HCT116 (cell line): ENCODE results near the gene P3H3. TPM values are rescaled to one million over a fixed set of nuclear protein-coding genes. Genes with fewer than 3 reads are reported as not detected.

Experiments
- ATAC-seq: fragments of 200-7000 bp; cut with Tn5 transposase; 2 replicates; pipeline ENCODE4 v1.9.1; 2020; ENCODE audit warnings: mild to moderate bottlenecking, moderate library complexity
- BruUV-seq: library from RNA; stranded (reverse); fragments of 400-500 nt; replicated peaks from 2 replicates; lab custom pipeline; 2021; lab: Mats Ljungman, UMichigan
- CTCF ChIA-PET: fragments of 300-600 bp; sonication (Branson Sonifier 250); formaldehyde crosslinking; loops from one replicate; lab custom pipeline; 2021; ENCODE audit warnings: antibody characterized with exemption; lab: Charles Lee
- POLR2A ChIA-PET: fragments of 300-600, 350-600 bp; sonication (Branson Sonifier 250); formaldehyde crosslinking; loops from one replicate; lab custom pipeline; 2021; ENCODE audit warnings: antibody characterized with exemption; lab: Charles Lee
- RAD21 ChIA-PET, 2 experiments: fragments of 300-600 bp; sonication (Branson Sonifier 250); formaldehyde crosslinking; loops; one replicate each; lab custom pipeline; 2023; ENCODE audit warnings: low total read pairs in 2 of 2; ENCODE audit not compliant: uncharacterized antibody in 2 of 2, unreplicated experiment in 2 of 2, low non-redundant PET in 1 of 2; lab: Charles Lee
- DNase-seq: peaks from one replicate; pipeline ENCODE4 v3.0.0-alpha.2; 2010; ENCODE audit warnings: low read depth, low spot score
- H2AFZ ChIP-seq: fragments of 200-600 bp; shearing (Covaris generic), sonication (generic); 2 replicates; pipeline ENCODE4 v1.6.1; 2017; ENCODE audit warnings: low read depth, mixed run types, mixed read lengths, antibody characterized with exemption, low read length; ENCODE audit not compliant: poor library complexity, severe bottlenecking
- H3K27ac ChIP-seq: 2 replicates; pipeline ENCODE4 v1.5.1; 2012; ENCODE audit warnings: low read depth, low read length
- H3K27me3 ChIP-seq: fragments of 200-600 bp; sonication (generic); 2 replicates; pipeline ENCODE4 v1.6.1; 2016; ENCODE audit warnings: mixed run types, low read length, mixed read lengths; ENCODE audit not compliant: insufficient read depth
- H3K36me3 ChIP-seq, 2 experiments: fragments of 200-500 bp in 1 of 2; fragments of 200-600 bp in 1 of 2; sonication (Bioruptor generic) in 1 of 2; sonication (generic) in 1 of 2; 2 replicates each; pipeline versions ENCODE4 v1.5.1 to v1.6.1; 2014 to 2016; ENCODE audit warnings: low read length in 2 of 2, inconsistent platforms in 1 of 2, mixed read lengths in 1 of 2, mixed run types in 1 of 2; ENCODE audit not compliant: insufficient read depth in 2 of 2, control insufficient read depth in 1 of 2
- H3K4me1 ChIP-seq, 2 experiments: fragments of 200-600 bp in 1 of 2; sonication (generic) in 1 of 2; 2 replicates each; pipeline versions ENCODE4 v1.5.1 to v1.6.1; 2012 to 2017; ENCODE audit warnings: low read length in 2 of 2, inconsistent platforms in 1 of 2, mild to moderate bottlenecking in 1 of 2, mixed read lengths in 1 of 2, mixed run types in 1 of 2, moderate library complexity in 1 of 2; ENCODE audit not compliant: insufficient read depth in 2 of 2, control insufficient read depth in 1 of 2
- H3K4me2 ChIP-seq: fragments of 200-600 bp; sonication (generic); 2 replicates; pipeline ENCODE4 v1.6.1; 2017; ENCODE audit warnings: mixed run types, low read length, mixed read lengths
- H3K4me3 ChIP-seq, 2 experiments: fragments of 200-600 bp in 1 of 2; sonication (generic) in 1 of 2; replicated peaks in 1 of 2; 2 replicates each; pipeline ENCODE4 v1.5.1; 2011 to 2016; ENCODE audit warnings: low read length in 2 of 2, control low read depth in 1 of 2, low read depth in 1 of 2, mild to moderate bottlenecking in 1 of 2, mixed read lengths in 1 of 2, mixed run types in 1 of 2
- H3K79me2 ChIP-seq: fragments of 200-600 bp; sonication (generic); 2 replicates; pipeline ENCODE4 v1.6.1; 2017; ENCODE audit warnings: mild to moderate bottlenecking, mixed run types, low read length, moderate library complexity, mixed read lengths; ENCODE audit not compliant: insufficient read depth
- H3K9ac ChIP-seq: fragments of 200-600 bp; sonication (generic); 2 replicates; pipeline ENCODE4 v1.6.1; 2016; ENCODE audit warnings: low read length, mixed read lengths
- H3K9me2 ChIP-seq: fragments of 200-600 bp; sonication (generic), shearing (Covaris generic); 2 replicates; pipeline ENCODE4 v1.6.1; 2017; ENCODE audit warnings: mixed run types, mild to moderate bottlenecking, moderate library complexity; ENCODE audit not compliant: insufficient read depth
- H3K9me3 ChIP-seq, 2 experiments: fragments of 200-500 bp in 1 of 2; fragments of 200-600 bp in 1 of 2; sonication (Bioruptor generic) in 1 of 2; sonication (generic) in 1 of 2; 2 replicates each; pipeline ENCODE4 v1.6.1; 2014 to 2017; ENCODE audit warnings: low read length in 2 of 2, mixed read lengths in 2 of 2, inconsistent platforms in 1 of 2, low read depth in 1 of 2, mild to moderate bottlenecking in 1 of 2, mixed run types in 1 of 2, moderate library complexity in 1 of 2; ENCODE audit not compliant: control insufficient read depth in 1 of 2, insufficient read depth in 1 of 2
- H4K20me1 ChIP-seq: fragments of 200-600 bp; sonication (generic), shearing (Covaris generic); 2 replicates; pipeline ENCODE4 v1.6.1; 2017; ENCODE audit warnings: mixed run types, mild to moderate bottlenecking, moderate library complexity; ENCODE audit not compliant: insufficient read depth
- ATF3 ChIP-seq: IDR thresholded peaks from 2 replicates; pipeline ENCODE4 v1.6.1; 2012
- CBX3 ChIP-seq: IDR thresholded peaks from 2 replicates; pipeline ENCODE4 v1.6.1; 2012; ENCODE audit warnings: low read depth
- CTCF ChIP-seq, 3 experiments: fragments of 200-600 bp in 1 of 3; sonication (generic) in 1 of 3; IDR thresholded peaks in 2 of 3; conservative IDR thresholded peaks in 1 of 3; 2 replicates each; pipeline ENCODE4 v1.5.1; 2012 to 2017; ENCODE audit warnings: low read depth in 2 of 3, low read length in 2 of 3, antibody characterized with exemption in 1 of 3, borderline replicate concordance in 1 of 3, control low read depth in 1 of 3, mild to moderate bottlenecking in 1 of 3, mixed read lengths in 1 of 3, mixed run types in 1 of 3, moderate library complexity in 1 of 3; ENCODE audit not compliant: insufficient read depth in 1 of 3
- EGR1 ChIP-seq: IDR thresholded peaks from 2 replicates; pipeline ENCODE4 v1.6.1; 2012; ENCODE audit warnings: low read depth
- ELF1 ChIP-seq: IDR thresholded peaks from 2 replicates; pipeline ENCODE4 v1.6.1; 2012; ENCODE audit warnings: low read depth, borderline replicate concordance
- EZH2 ChIP-seq: fragments of 200-600 bp; sonication (generic); IDR thresholded peaks from 2 replicates; pipeline ENCODE4 v1.6.1; 2017; ENCODE audit warnings: antibody characterized with exemption, mixed run types
- EZH2phosphoT487 ChIP-seq: fragments of 200-600 bp; IDR thresholded peaks from 2 replicates; pipeline ENCODE4 v1.6.1; 2018; ENCODE audit warnings: antibody characterized with exemption, borderline replicate concordance
- FOSL1 ChIP-seq: IDR thresholded peaks from 2 replicates; pipeline ENCODE4 v1.6.1; 2012; ENCODE audit warnings: low read depth
- POLR2A ChIP-seq: IDR thresholded peaks from 2 replicates; pipeline ENCODE4 v1.7.0; 2011; ENCODE audit warnings: borderline replicate concordance; ENCODE audit not compliant: insufficient read depth, insufficient read length; ENCODE audit errors: extremely low read depth
- REST ChIP-seq: IDR thresholded peaks from 2 replicates; pipeline ENCODE4 v1.6.1; 2012; ENCODE audit warnings: low read depth
- SIN3A ChIP-seq: IDR thresholded peaks from 2 replicates; pipeline ENCODE4 v1.6.1; 2012; ENCODE audit warnings: low read depth
- SP1 ChIP-seq: IDR thresholded peaks from 2 replicates; pipeline ENCODE4 v1.6.1; 2012; ENCODE audit warnings: low read depth
- ZBTB33 ChIP-seq: IDR thresholded peaks from 2 replicates; pipeline ENCODE4 v1.6.1; 2011; ENCODE audit warnings: mild to moderate bottlenecking, low read length, moderate library complexity; ENCODE audit not compliant: insufficient replicate concordance; ENCODE audit errors: extremely low read depth
- ZNF274 ChIP-seq: fragments of 200-500 bp; sonication (Bioruptor generic); IDR thresholded peaks from 2 replicates; pipeline ENCODE4 v1.6.1; 2014; ENCODE audit warnings: mild to moderate bottlenecking, low read depth, low read length, inconsistent platforms
- intact Hi-C: fragments of 100-400 bp; cut with micrococcal nuclease; formaldehyde crosslinking; loops from 2 replicates; pipeline ENCODE4 v1.10.0; 2022
- total RNA-seq: library from RNA; stranded (reverse); gene quantifications from one replicate; pipeline ENCODE4 v1.2.1, GENCODE V29; 2021; ENCODE audit not compliant: unreplicated experiment

P3H3 gene
- total RNA-seq, 1 experiment from 2014 or later = 32.2 TPM

- Histone ChIP-seq H3K4me1 (peaks cover 13 to 22% of the 10 kb centered on the region in 2 experiments), H3K4me3 (no peak overlapping the region), H3K9ac (no peak overlapping the region), H2AFZ (no peak overlapping the region), H4K20me1 (peaks cover 1% of the 10 kb centered on the region; the same call in 1 of the 2 replicates), H3K79me2 (peaks cover 17% of the 10 kb centered on the region), H3K27me3 (no peaks in the 10 kb centered on the region), H3K9me3 (no peaks in the 10 kb centered on the region), H3K4me2 (no peak overlapping the region), H3K9me2 (no peaks in the 10 kb centered on the region), H3K27ac (no peak overlapping the region), H3K36me3 (peaks cover 41 to 49% of the 10 kb centered on the region in 2 experiments)
- no TSS peak for BruUV-seq
- CTCF ChIA-PET = no interaction called here
- ATAC-seq (no peak), DNase-seq (no peak)
- POLR2A ChIA-PET = interaction anchor here (1.2 to 10.9 kb wide), 3 partner anchors 11 to 330 kb away, joined by 4 to 186 read pairs (median 9); partner anchors contain the start of genes CDCA3, GAPDH and USP5
- RAD21 ChIA-PET = no interaction called here
- TF ChIP-seq CBX3 = no peak
- no peak for TF ChIP-seq POLR2A
- no peak for TF ChIP-seq ZNF274
- no peak for TF ChIP-seq EGR1
- TF ChIP-seq ZBTB33 = no peak
- TF ChIP-seq SIN3A = no peak
- TF ChIP-seq ELF1 = no peak
- no peak for TF ChIP-seq SP1
- no peak for TF ChIP-seq CTCF (IDR thresholded peaks at IDR 0.05 in 2 of 3, conservative IDR thresholded peaks at IDR 0.05 in 1 of 3; ENCODE audit: borderline replicate concordance in 1 of 3, insufficient read depth in 1 of 3, low read depth in 2 of 3, low read length in 2 of 3)
- TF ChIP-seq ATF3 = no peak
- no peak for TF ChIP-seq EZH2
- TF ChIP-seq FOSL1 = no peak
- TF ChIP-seq REST = no peak
- TF ChIP-seq EZH2phosphoT487 = no peak
- intact Hi-C loops = no loop called here
Measured at GRCh38 chr12:6863586-6864321, 35.5 kb downstream of the P3H3 start.
